H1 (cell line): ENCODE data around the gene RASAL2. TPM values are rescaled to one million over a fixed set of nuclear protein-coding genes. Genes with fewer than 3 reads are reported as not detected.

ENCODE experiments used
- ZNF274 ChIP-seq: IDR thresholded peaks from 2 replicates; pipeline ENCODE4 v1.7.0; 2012; ENCODE audit warnings: low read length, borderline replicate concordance; ENCODE audit errors: extremely low read depth
- polyA plus RNA-seq, 7 experiments: library from polyadenylated mRNA; depleted of rRNA in 3 of 7; stranded (reverse) in 5 of 7; unstranded in 2 of 7; fragments of >200 nt in 5 of 7; fragments of 200-250 nt in 2 of 7; gene quantifications; 1 replicate in 5 of 7; 2 replicates in 1 of 7; 4 replicates in 1 of 7; pipeline versions ENCODE4 v1.2.1 to v1.2.3, GENCODE V29; 2011 to 2013; ENCODE audit warnings: missing spikeins in 2 of 7, mixed read lengths in 2 of 7
- total RNA-seq: library from RNA; stranded (reverse); fragmentation: NEBNext Ultra II Directional; extraction: Animal tissue kit (Norgen Biotek cat#: 25700); gene quantifications from 2 replicates; pipeline ENCODE4 v1.2.1, GENCODE V29; 2021
- TF ChIP-seq, protein P1 (sequence below): fragments of 300-600 bp; sonication (generic); IDR thresholded peaks from 2 replicates; pipeline ENCODE4 v1.7.1; 2012; ENCODE audit warnings: low read length, moderate library complexity, mild to moderate bottlenecking, inconsistent platforms; ENCODE audit not compliant: insufficient replicate concordance
- TF ChIP-seq, protein P2 (sequence below), 3 experiments: IDR thresholded peaks; 1 replicate in 2 of 3; 2 replicates in 1 of 3; pipeline versions ENCODE4 v1.5.1 to v1.6.1; 2011; ENCODE audit warnings: low read length in 3 of 3, mild to moderate bottlenecking in 3 of 3, inconsistent platforms in 2 of 3, low read depth in 1 of 3, moderate library complexity in 1 of 3; ENCODE audit not compliant: insufficient read depth in 1 of 3; ENCODE audit errors: control extremely low read depth in 1 of 3
- TF ChIP-seq, protein P3 (sequence below): IDR thresholded peaks from 2 replicates; pipeline ENCODE4 v1.6.1; 2011; ENCODE audit warnings: low read depth, mild to moderate bottlenecking, low read length; ENCODE audit not compliant: insufficient read depth

The RASAL2 gene
- total and polyA plus RNA-seq, 2 of the 8 experiments (the other 6 are each of a cell fraction or from before 2014, with no cell fraction given), result 15.9 to 32.5 TPM

DNA sequence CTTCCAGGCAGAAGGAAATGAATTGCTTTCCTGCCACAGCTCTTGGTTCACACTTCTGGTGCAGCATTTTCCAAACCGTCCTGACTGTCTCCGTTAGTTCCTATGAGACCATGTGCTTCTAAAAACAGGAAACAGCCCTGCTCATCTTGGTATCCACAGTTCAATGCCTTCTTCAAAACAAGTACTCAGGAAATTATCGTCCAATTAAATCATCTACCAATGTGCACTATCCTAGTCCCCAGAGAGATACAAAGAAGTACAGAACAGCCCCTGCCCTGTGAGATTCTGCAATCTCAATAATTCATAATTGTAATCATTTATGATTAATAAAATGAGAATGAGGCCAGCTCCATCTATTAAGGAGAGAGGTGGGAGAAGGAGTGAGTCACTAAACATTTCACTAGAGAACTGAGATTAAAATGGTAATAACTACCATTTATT is 391.7 kb downstream of the RASAL2 start (continued):
- TF ChIP-seq, protein P1, sequence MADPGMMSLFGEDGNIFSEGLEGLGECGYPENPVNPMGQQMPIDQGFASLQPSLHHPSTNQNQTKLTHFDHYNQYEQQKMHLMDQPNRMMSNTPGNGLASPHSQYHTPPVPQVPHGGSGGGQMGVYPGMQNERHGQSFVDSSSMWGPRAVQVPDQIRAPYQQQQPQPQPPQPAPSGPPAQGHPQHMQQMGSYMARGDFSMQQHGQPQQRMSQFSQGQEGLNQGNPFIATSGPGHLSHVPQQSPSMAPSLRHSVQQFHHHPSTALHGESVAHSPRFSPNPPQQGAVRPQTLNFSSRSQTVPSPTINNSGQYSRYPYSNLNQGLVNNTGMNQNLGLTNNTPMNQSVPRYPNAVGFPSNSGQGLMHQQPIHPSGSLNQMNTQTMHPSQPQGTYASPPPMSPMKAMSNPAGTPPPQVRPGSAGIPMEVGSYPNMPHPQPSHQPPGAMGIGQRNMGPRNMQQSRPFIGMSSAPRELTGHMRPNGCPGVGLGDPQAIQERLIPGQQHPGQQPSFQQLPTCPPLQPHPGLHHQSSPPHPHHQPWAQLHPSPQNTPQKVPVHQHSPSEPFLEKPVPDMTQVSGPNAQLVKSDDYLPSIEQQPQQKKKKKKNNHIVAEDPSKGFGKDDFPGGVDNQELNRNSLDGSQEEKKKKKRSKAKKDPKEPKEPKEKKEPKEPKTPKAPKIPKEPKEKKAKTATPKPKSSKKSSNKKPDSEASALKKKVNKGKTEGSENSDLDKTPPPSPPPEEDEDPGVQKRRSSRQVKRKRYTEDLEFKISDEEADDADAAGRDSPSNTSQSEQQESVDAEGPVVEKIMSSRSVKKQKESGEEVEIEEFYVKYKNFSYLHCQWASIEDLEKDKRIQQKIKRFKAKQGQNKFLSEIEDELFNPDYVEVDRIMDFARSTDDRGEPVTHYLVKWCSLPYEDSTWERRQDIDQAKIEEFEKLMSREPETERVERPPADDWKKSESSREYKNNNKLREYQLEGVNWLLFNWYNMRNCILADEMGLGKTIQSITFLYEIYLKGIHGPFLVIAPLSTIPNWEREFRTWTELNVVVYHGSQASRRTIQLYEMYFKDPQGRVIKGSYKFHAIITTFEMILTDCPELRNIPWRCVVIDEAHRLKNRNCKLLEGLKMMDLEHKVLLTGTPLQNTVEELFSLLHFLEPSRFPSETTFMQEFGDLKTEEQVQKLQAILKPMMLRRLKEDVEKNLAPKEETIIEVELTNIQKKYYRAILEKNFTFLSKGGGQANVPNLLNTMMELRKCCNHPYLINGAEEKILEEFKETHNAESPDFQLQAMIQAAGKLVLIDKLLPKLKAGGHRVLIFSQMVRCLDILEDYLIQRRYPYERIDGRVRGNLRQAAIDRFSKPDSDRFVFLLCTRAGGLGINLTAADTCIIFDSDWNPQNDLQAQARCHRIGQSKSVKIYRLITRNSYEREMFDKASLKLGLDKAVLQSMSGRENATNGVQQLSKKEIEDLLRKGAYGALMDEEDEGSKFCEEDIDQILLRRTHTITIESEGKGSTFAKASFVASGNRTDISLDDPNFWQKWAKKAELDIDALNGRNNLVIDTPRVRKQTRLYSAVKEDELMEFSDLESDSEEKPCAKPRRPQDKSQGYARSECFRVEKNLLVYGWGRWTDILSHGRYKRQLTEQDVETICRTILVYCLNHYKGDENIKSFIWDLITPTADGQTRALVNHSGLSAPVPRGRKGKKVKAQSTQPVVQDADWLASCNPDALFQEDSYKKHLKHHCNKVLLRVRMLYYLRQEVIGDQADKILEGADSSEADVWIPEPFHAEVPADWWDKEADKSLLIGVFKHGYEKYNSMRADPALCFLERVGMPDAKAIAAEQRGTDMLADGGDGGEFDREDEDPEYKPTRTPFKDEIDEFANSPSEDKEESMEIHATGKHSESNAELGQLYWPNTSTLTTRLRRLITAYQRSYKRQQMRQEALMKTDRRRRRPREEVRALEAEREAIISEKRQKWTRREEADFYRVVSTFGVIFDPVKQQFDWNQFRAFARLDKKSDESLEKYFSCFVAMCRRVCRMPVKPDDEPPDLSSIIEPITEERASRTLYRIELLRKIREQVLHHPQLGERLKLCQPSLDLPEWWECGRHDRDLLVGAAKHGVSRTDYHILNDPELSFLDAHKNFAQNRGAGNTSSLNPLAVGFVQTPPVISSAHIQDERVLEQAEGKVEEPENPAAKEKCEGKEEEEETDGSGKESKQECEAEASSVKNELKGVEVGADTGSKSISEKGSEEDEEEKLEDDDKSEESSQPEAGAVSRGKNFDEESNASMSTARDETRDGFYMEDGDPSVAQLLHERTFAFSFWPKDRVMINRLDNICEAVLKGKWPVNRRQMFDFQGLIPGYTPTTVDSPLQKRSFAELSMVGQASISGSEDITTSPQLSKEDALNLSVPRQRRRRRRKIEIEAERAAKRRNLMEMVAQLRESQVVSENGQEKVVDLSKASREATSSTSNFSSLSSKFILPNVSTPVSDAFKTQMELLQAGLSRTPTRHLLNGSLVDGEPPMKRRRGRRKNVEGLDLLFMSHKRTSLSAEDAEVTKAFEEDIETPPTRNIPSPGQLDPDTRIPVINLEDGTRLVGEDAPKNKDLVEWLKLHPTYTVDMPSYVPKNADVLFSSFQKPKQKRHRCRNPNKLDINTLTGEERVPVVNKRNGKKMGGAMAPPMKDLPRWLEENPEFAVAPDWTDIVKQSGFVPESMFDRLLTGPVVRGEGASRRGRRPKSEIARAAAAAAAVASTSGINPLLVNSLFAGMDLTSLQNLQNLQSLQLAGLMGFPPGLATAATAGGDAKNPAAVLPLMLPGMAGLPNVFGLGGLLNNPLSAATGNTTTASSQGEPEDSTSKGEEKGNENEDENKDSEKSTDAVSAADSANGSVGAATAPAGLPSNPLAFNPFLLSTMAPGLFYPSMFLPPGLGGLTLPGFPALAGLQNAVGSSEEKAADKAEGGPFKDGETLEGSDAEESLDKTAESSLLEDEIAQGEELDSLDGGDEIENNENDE, result no peak
- TF ChIP-seq, protein P2, sequence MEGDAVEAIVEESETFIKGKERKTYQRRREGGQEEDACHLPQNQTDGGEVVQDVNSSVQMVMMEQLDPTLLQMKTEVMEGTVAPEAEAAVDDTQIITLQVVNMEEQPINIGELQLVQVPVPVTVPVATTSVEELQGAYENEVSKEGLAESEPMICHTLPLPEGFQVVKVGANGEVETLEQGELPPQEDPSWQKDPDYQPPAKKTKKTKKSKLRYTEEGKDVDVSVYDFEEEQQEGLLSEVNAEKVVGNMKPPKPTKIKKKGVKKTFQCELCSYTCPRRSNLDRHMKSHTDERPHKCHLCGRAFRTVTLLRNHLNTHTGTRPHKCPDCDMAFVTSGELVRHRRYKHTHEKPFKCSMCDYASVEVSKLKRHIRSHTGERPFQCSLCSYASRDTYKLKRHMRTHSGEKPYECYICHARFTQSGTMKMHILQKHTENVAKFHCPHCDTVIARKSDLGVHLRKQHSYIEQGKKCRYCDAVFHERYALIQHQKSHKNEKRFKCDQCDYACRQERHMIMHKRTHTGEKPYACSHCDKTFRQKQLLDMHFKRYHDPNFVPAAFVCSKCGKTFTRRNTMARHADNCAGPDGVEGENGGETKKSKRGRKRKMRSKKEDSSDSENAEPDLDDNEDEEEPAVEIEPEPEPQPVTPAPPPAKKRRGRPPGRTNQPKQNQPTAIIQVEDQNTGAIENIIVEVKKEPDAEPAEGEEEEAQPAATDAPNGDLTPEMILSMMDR (IDR thresholded peaks at IDR 0.05; ENCODE audit: control extremely low read depth in 1 of 3, insufficient read depth in 1 of 3, low read depth in 1 of 3, low read length in 3 of 3), result no peak
- no peak for TF ChIP-seq ZNF274
- TF ChIP-seq, protein P3, sequence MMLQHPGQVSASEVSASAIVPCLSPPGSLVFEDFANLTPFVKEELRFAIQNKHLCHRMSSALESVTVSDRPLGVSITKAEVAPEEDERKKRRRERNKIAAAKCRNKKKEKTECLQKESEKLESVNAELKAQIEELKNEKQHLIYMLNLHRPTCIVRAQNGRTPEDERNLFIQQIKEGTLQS, result no peak
